ENCODE results near the gene ADGRB2. TPM values are rescaled to one million over a fixed set of nuclear protein-coding genes. Genes with fewer than 3 reads are reported as not detected.

The ADGRB2 gene
- total RNA-seq, 1 experiment from 2014 or later = 15.6 TPM

GRCh38 chr1:31742462-31743212 is 21.5 kb downstream of the ADGRB2 start:
- Histone ChIP-seq H3K4me3 (no peak overlapping the region), H4K20me1 (ENCODE audit: insufficient read depth) (no peaks in the 10 kb centered on the region), H3K27ac (no peak overlapping the region), H3K36me3 (ENCODE audit: low read depth) (no peaks in the 10 kb centered on the region), H3K9me2 (ENCODE audit: insufficient read depth) (no peaks in the 10 kb centered on the region), H3K9me3 (ENCODE audit: insufficient read depth, low read depth) (no peaks in the 10 kb centered on the region), H2AFZ (no peak overlapping the region), H3F3A (ENCODE audit: insufficient read depth, low read depth) (peaks cover 10% of the 10 kb centered on the region; the same call in 1 of the 2 replicates), H3K4me1 (replicated peaks; ENCODE audit: insufficient read depth) (no peaks in the 10 kb centered on the region), H3K79me2 (ENCODE audit: low read depth) (no peaks in the 10 kb centered on the region), H3K4me2 (no peak overlapping the region), H3K27me3 (ENCODE audit: insufficient read depth, low read depth) (no peaks in the 10 kb centered on the region)
- ChIA-PET POLR2A (ENCODE audit: unreplicated experiment) (no interaction called here), CTCF (interaction anchor here (0.7 kb wide), 1 partner anchor 286 kb away, joined by 3 read pairs; no protein-coding TSS in a partner anchor)
- DNase-seq = no peak
- TF ChIP-seq CTCF (conservative IDR thresholded peaks at IDR 0.05) (no peak), EZH2 (IDR thresholded peaks at IDR 0.05; ENCODE audit: low read depth) (no peak)
- no TSS peak for BruUV-seq (replicated peaks)
- intact Hi-C loops (cut with micrococcal nuclease; ENCODE audit: unreplicated experiment) = no loop called here

- Histone ChIP-seq H3K27ac (no peak overlapping the region), H2AFZ (no peak overlapping the region), H3K4me1 (replicated peaks; ENCODE audit: insufficient read depth) (no peaks in the 10 kb centered on the region), H3K79me2 (ENCODE audit: low read depth) (no peaks in the 10 kb centered on the region), H4K20me1 (ENCODE audit: insufficient read depth) (no peaks in the 10 kb centered on the region), H3K4me3 (no peak overlapping the region), H3K4me2 (no peak overlapping the region), H3K9me2 (ENCODE audit: insufficient read depth) (no peaks in the 10 kb centered on the region), H3K9me3 (ENCODE audit: insufficient read depth, low read depth) (no peaks in the 10 kb centered on the region), H3K27me3 (ENCODE audit: insufficient read depth, low read depth) (no peaks in the 10 kb centered on the region), H3K36me3 (ENCODE audit: low read depth) (no peaks in the 10 kb centered on the region), H3F3A (ENCODE audit: insufficient read depth, low read depth) (no peaks in the 10 kb centered on the region)
- TF ChIP-seq CTCF (conservative IDR thresholded peaks at IDR 0.05) (no peak), EZH2 (IDR thresholded peaks at IDR 0.05; ENCODE audit: low read depth) (no peak)
- no peak for DNase-seq
- BruUV-seq (replicated peaks) = no TSS peak
- CTCF ChIA-PET = no interaction called here
- intact Hi-C loops (cut with micrococcal nuclease; ENCODE audit: unreplicated experiment) = no loop called here
- POLR2A ChIA-PET (ENCODE audit: unreplicated experiment) = no interaction called here
These were observed 24.8 kb downstream of the ADGRB2 start for GRCh38 chr1:31739346-31739745.

- ChIA-PET CTCF (no interaction called here), POLR2A (ENCODE audit: unreplicated experiment) (no interaction called here)
- Histone ChIP-seq H3K79me2 (ENCODE audit: low read depth) (no peaks in the 10 kb centered on the region), H3K4me3 (no peak overlapping the region), H3K9me3 (ENCODE audit: insufficient read depth, low read depth) (no peaks in the 10 kb centered on the region), H2AFZ (no peak overlapping the region), H3K36me3 (ENCODE audit: low read depth) (no peaks in the 10 kb centered on the region), H4K20me1 (ENCODE audit: insufficient read depth) (no peaks in the 10 kb centered on the region), H3K27ac (no peak overlapping the region), H3K4me2 (no peak overlapping the region), H3K9me2 (ENCODE audit: insufficient read depth) (no peaks in the 10 kb centered on the region), H3K4me1 (replicated peaks; ENCODE audit: insufficient read depth) (no peaks in the 10 kb centered on the region), H3K27me3 (ENCODE audit: insufficient read depth, low read depth) (no peaks in the 10 kb centered on the region), H3F3A (ENCODE audit: insufficient read depth, low read depth) (no peaks in the 10 kb centered on the region)
- intact Hi-C loops (cut with micrococcal nuclease; ENCODE audit: unreplicated experiment) = no loop called here
- no TSS peak for BruUV-seq (replicated peaks)
- DNase-seq = no peak
- TF ChIP-seq CTCF (conservative IDR thresholded peaks at IDR 0.05) (no peak), EZH2 (IDR thresholded peaks at IDR 0.05; ENCODE audit: low read depth) (no peak)
These were observed 27.5 kb downstream of the ADGRB2 start for GRCh38 chr1:31736675-31737074.
